GM18520 (cell line): ENCODE measurements around the gene MRPL40.
A peak's percentile ranks its signal among the peaks of the same experiment; 100 is the strongest.
"Not testable (repeated sequence)": the region's sequence is repeated elsewhere in the genome, so short reads cannot be mapped to it uniquely, and the experiment has no call there.

Source experiments
- ATAC-seq: cut with Tn5 transposase; IDR thresholded peaks from one replicate; pipeline ENCODE4 v1.9.1; 2021; ENCODE audit not compliant: unreplicated experiment

Gene MRPL40

GRCh38 chr22:19438298-19438697, 6.0 kb downstream of the MRPL40 start:
- no peak for ATAC-seq

GRCh38 chr22:19440411-19441195, 8.3 kb downstream of the MRPL40 start:
- no peak for ATAC-seq

- ATAC-seq: no peak
Measured at GRCh38 chr22:19442166-19442565, 9.8 kb downstream of the MRPL40 start.

GRCh38 chr22:19443544-19444211, 11.3 kb downstream of the MRPL40 start:
- no peak for ATAC-seq

- ATAC-seq: not testable (repeated sequence)
Measured at GRCh38 chr22:19445279-19445982, 13.1 kb downstream of the MRPL40 start.

GRCh38 chr22:19446603-19447329, 14.4 kb downstream of the MRPL40 start:
- ATAC-seq: no peak

- ATAC-seq: peak; percentile 62
Measured at GRCh38 chr22:19447330-19448075, 15.2 kb downstream of the MRPL40 start, which contains the start of gene C22orf39. C22orf39 (minus strand) TSS chr22:19447711; CDS start chr22:19447688, 23 bp downstream.

- no peak for ATAC-seq
Measured at GRCh38 chr22:19448076-19448607, 15.8 kb downstream of the MRPL40 start.

GRCh38 chr22:19448739-19449421, 16.5 kb downstream of the MRPL40 start:
- peak; percentile 29 for ATAC-seq

- no peak for ATAC-seq
Measured at GRCh38 chr22:19449422-19449767, 17.1 kb downstream of the MRPL40 start.

- no peak for ATAC-seq
Measured at GRCh38 chr22:19450363-19451175, 18.2 kb downstream of the MRPL40 start.

- ATAC-seq: no peak
Measured at GRCh38 chr22:19451570-19451969, 19.2 kb downstream of the MRPL40 start.

GRCh38 chr22:19453718-19454117, 21.4 kb downstream of the MRPL40 start:
- ATAC-seq: no peak

- ATAC-seq: no peak
Measured at GRCh38 chr22:19454156-19454555, 21.8 kb downstream of the MRPL40 start.

- ATAC-seq: no peak
Measured at GRCh38 chr22:19455033-19455432, 22.7 kb downstream of the MRPL40 start.

GRCh38 chr22:19455585-19456370, 23.4 kb downstream of the MRPL40 start:
- no peak for ATAC-seq

- ATAC-seq: no peak
Measured at GRCh38 chr22:19456541-19456940, 24.2 kb downstream of the MRPL40 start.

GRCh38 chr22:19457828-19458428, 25.6 kb downstream of the MRPL40 start:
- ATAC-seq: no peak
